Lower lobe of right lung (tissue), 2 donors: ENCODE data around the gene TMEM97. TPM values are rescaled to one million over a fixed set of nuclear protein-coding genes. Genes with fewer than 3 reads are reported as not detected.

Experiments used
- ATAC-seq, 2 donors: fragments of 200-7000 bp; cut with Tn5 transposase; one replicate each; pipeline ENCODE4 v1.9.1; 2020 to 2022; ENCODE audit warnings: mild to moderate bottlenecking in 2 of 2, moderate library complexity in 2 of 2
- DNase-seq: peaks from one replicate; pipeline ENCODE4 v3.0.0-alpha.2; 2020
- H3K27ac ChIP-seq: fragments of 200-600 bp; one replicate; pipeline ENCODE4 v1.8.0; 2022
- H3K27me3 ChIP-seq: fragments of 200-600 bp; one replicate; pipeline ENCODE4 v1.8.0; 2022; ENCODE audit warnings: low read depth
- H3K36me3 ChIP-seq: fragments of 200-600 bp; one replicate; pipeline ENCODE4 v1.8.0; 2022; ENCODE audit warnings: mild to moderate bottlenecking
- H3K4me1 ChIP-seq: fragments of 200-600 bp; one replicate; pipeline ENCODE4 v1.8.0; 2022
- H3K4me3 ChIP-seq: fragments of 200-600 bp; one replicate; pipeline ENCODE4 v1.8.0; 2022; ENCODE audit warnings: mild to moderate bottlenecking
- H3K9me3 ChIP-seq: fragments of 200-600 bp; one replicate; pipeline ENCODE4 v1.8.0; 2022
- intact Hi-C: fragments of 100-400 bp; cut with DNase I; formaldehyde crosslinking; loops from one replicate; pipeline ENCODE4 v1.11.0; 2022
- total RNA-seq: library from RNA; stranded (reverse); fragmentation: NEBNext Ultra II Directional; extraction: Animal tissue kit (Norgen Biotek cat#: 25700); gene quantifications from one replicate; pipeline ENCODE4 v1.2.1, GENCODE V29; 2021
- TF ChIP-seq, protein P1 (sequence below): fragments of 200-600 bp; IDR thresholded peaks from one replicate; pipeline ENCODE4 v1.8.0; 2022; ENCODE audit warnings: antibody characterized with exemption, mild to moderate bottlenecking
- donor health status: DM: no; HTN: yes; CAD: no; lungs with severe emphysema.

Gene TMEM97
- total RNA-seq, 1 donor from 2014 or later: 51.5 TPM

DNA sequence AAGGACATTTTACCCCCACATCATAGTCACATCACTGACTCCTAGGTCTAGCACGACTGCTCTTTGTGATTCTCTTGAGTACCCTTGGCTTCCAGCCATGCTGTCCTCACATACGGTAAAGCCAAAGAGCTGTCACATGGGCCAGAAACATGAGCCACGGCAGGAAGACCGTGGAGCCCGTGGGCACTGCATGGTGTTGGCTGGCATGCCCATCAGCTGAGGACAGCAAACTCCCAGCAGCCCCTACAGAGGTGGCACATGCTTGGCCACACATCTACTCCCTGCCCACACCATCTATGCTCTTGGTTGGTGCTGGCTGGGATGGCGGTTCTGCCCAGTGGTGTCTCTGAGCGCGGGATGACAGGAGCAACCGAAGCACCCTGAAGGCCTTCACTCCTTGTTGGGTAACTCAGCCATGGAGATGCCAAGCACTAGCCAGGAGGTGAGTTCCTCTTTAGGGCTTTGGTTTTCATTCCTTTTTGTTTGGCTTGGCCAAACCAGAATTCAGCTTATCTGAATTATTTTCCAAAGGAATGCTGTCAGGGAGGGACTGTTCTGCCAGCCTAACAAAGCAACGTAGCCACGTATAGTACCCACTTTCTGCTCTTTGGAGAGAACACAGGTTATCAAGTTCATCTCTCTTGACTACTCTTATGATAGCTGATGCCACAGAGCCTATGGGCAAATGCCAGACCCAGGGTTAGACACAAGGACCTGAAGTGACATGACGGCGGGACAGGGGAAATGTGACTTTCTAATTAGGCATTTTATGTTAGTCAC, 26.6 kb downstream of the TMEM97 start:
- Histone ChIP-seq H3K4me3 (no peak overlapping the region), H3K4me1 (peaks cover 25% of the 10 kb centered on the region), H3K36me3 (peaks cover 100% of the 10 kb centered on the region), H3K9me3 (no peaks in the 10 kb centered on the region), H3K27me3 (no peaks in the 10 kb centered on the region), H3K27ac (peak overlapping the region; percentile 18)
- intact Hi-C loops: no loop called here
- ATAC-seq (peak; percentile 68 to 78), DNase-seq (no peak)
- TF ChIP-seq, protein P1, sequence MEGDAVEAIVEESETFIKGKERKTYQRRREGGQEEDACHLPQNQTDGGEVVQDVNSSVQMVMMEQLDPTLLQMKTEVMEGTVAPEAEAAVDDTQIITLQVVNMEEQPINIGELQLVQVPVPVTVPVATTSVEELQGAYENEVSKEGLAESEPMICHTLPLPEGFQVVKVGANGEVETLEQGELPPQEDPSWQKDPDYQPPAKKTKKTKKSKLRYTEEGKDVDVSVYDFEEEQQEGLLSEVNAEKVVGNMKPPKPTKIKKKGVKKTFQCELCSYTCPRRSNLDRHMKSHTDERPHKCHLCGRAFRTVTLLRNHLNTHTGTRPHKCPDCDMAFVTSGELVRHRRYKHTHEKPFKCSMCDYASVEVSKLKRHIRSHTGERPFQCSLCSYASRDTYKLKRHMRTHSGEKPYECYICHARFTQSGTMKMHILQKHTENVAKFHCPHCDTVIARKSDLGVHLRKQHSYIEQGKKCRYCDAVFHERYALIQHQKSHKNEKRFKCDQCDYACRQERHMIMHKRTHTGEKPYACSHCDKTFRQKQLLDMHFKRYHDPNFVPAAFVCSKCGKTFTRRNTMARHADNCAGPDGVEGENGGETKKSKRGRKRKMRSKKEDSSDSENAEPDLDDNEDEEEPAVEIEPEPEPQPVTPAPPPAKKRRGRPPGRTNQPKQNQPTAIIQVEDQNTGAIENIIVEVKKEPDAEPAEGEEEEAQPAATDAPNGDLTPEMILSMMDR: no peak

DNA sequence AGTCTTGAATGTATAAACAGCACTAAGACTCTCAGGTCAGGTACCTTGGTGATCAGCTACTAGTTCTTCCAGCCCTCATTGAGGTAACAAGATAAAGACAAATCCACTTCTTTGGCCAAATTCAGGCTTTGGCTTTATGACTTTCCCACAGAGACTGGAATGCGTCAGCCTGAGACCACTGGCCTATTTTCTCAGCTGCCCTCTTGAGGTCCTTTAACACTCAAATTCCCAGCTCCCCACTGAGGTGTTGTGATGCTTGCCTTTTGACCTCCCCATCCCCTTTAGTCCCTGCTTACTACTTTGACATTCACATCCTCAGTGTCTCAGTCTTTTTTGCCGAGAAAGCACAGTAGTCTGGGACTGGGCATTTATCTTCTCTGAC, 27.2 kb downstream of the TMEM97 start:
- Histone ChIP-seq H3K36me3 (peaks cover 100% of the 10 kb centered on the region), H3K9me3 (no peaks in the 10 kb centered on the region)
- ATAC-seq: no peak

DNA sequence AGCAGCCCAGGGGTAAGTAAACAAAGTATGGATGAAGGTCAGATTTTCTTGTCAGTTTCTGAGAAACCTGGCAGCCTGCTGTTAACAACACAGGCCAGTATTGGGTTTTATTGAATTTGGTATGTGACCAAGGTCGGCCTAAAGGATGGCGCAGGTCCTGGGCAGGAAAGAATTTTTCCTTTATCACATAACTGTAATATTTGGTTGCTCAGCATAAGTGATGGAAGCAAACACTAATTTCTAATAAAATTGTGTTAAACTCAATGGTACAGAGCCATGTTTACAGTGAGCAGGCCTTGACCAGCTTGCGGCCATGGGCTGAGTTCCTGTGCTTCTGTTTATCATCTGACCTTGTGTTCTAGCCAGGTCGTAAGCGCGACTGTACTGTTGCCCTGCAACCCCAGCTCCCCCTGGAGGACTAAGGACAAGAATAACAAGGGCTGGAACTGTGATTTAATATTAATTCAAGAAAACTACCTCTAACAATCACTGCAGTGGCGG, 27.8 kb downstream of the TMEM97 start:
- intact Hi-C loops: no loop called here
- H3K27me3 ChIP-seq: no peaks in the 10 kb centered on the region
- ATAC-seq (peak in 1 of 2 donors; percentile 18), DNase-seq (no peak)
- TF ChIP-seq, protein P1: peak; percentile 19
- H3K9me3 ChIP-seq: no peaks in the 10 kb centered on the region
- H3K4me1 ChIP-seq: peaks cover 25% of the 10 kb centered on the region
- no peak overlapping the region for H3K27ac ChIP-seq
- peaks cover 100% of the 10 kb centered on the region for H3K36me3 ChIP-seq
- H3K4me3 ChIP-seq: no peak overlapping the region

More for the DNA sequence above, 27.2 kb downstream of the TMEM97 start:
- TF ChIP-seq, protein P1: no peak
- Histone ChIP-seq H3K4me3 (no peak overlapping the region), H3K27me3 (no peaks in the 10 kb centered on the region), H3K4me1 (peaks cover 25% of the 10 kb centered on the region), H3K27ac (no peak overlapping the region)
- intact Hi-C loops: no loop called here
- no peak for DNase-seq

DNA sequence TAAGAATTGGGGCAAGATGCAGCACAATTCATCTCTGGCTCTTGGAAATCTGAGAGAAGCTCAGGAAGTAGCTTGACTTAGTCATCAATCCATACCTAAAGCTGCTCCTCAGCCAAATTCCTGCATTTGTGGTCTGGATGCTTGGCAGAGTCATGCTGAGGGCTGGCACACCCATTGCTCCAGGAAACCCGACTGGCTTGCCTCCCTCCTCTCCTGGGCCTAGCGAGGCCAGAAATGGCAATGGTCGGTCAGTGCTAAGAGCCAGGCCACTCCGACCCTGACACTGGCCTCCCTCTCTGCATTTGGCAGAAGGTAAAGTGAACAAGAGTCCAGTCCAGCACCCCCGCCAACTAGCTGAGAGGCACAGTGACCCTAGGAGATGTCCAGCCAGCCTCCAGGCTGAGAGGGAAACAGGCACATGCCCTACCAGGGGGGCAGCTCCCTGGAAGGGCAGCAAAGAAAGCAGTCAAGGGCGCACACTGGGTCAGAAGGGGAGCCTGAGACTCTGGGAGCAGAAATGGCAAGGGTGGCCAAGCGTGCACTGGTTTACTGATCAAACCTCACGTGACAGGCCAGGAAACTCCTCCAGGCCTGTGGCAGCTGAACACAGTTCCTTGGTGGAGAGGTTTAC, 28.4 kb downstream of the TMEM97 start:
- Histone ChIP-seq H3K36me3 (peaks cover 100% of the 10 kb centered on the region), H3K4me1 (peaks cover 25% of the 10 kb centered on the region), H3K4me3 (no peak overlapping the region), H3K27me3 (no peaks in the 10 kb centered on the region), H3K27ac (peak overlapping the region; percentile 16), H3K9me3 (no peaks in the 10 kb centered on the region)
- intact Hi-C loops: no loop called here
- ATAC-seq (peak in 1 of 2 donors; percentile 4), DNase-seq (no peak)
- TF ChIP-seq, protein P1: no peak

DNA sequence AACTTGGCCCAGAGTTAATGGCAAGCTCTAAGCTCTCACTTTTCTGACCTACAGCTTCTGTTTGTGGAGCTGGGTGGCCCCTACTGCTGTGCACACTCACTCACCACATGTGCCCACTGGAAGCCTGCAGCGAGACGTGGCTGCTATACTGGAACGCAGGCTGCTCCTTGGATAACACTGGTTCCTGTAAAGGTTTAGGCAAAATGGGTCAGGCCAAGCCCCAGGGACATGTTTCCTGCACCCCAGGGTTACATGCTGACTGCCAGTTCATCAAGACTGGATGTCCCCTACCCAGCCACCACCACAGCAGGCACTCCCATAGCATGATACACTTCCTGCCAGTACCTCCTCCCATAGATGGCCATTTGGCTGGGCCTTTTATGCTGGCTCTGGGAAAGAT, 30.0 kb downstream of the TMEM97 start:
- Histone ChIP-seq H3K36me3 (peaks cover 100% of the 10 kb centered on the region), H3K4me1 (peaks cover 25% of the 10 kb centered on the region), H3K4me3 (no peak overlapping the region), H3K27me3 (no peaks in the 10 kb centered on the region), H3K27ac (no peak overlapping the region), H3K9me3 (no peaks in the 10 kb centered on the region)
- intact Hi-C loops: no loop called here
- no peak for DNase-seq
- TF ChIP-seq, protein P1: no peak
- ATAC-seq: no peak
